ENCODE data around the gene PTBP1. TPM values are rescaled to one million over a fixed set of nuclear protein-coding genes. Genes with fewer than 3 reads are reported as not detected.

Gene PTBP1
- total RNA-seq, 2 experiments from 2014 or later, result 315 to 479 TPM

DNA sequence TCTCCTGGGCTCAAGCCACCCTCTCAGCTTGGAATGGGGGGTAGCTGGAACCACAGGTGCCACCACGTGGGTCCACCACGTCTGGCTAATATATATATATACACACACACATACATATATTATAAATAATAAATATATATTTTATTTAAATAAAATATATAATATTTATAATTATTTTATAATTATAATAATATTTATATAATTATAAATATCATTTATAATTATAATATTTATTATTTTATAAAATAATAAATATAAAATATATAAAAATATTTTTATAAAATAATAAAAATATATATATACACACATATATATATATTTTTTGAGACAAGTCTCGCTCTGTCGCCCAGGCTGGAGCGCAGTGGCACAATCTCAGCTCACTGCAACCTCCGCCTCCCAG, 57.3 kb downstream of the PTBP1 start:
- no peak overlapping the region for H3K4me2 ChIP-seq (ENCODE audit: low read length)
- no TSS peak for BruUV-seq (replicated peaks)
- CTCF ChIA-PET (ENCODE audit: unreplicated experiment), result no interaction called here

DNA sequence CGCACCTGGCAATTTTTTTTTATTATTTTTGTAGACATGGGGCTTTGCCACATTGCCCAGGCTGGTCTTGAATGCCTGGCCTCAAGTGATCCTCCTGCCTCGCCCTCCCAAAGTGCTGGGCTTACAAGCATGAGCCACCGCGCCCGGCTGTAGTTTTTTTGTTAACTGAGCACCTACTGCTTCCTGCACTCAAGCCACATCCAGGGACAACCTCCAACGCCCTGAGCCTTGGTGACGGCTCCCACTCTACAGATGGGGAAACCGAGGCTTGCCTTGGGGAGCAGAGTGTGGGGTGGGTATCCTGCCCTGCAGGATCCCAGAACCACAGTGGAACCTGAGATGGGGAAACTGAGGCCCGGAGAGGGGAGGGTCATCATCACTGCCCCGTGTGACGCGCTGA, 57.9 kb downstream of the PTBP1 start:
- ChIA-PET CTCF (ENCODE audit: unreplicated experiment) (no interaction called here), POLR2A (no interaction called here)
- no peak for TF ChIP-seq EZH2phosphoT487 (IDR thresholded peaks at IDR 0.05; ENCODE audit: borderline replicate concordance, low read depth, low read length)
- TF ChIP-seq, protein P1, sequence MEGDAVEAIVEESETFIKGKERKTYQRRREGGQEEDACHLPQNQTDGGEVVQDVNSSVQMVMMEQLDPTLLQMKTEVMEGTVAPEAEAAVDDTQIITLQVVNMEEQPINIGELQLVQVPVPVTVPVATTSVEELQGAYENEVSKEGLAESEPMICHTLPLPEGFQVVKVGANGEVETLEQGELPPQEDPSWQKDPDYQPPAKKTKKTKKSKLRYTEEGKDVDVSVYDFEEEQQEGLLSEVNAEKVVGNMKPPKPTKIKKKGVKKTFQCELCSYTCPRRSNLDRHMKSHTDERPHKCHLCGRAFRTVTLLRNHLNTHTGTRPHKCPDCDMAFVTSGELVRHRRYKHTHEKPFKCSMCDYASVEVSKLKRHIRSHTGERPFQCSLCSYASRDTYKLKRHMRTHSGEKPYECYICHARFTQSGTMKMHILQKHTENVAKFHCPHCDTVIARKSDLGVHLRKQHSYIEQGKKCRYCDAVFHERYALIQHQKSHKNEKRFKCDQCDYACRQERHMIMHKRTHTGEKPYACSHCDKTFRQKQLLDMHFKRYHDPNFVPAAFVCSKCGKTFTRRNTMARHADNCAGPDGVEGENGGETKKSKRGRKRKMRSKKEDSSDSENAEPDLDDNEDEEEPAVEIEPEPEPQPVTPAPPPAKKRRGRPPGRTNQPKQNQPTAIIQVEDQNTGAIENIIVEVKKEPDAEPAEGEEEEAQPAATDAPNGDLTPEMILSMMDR (conservative IDR thresholded peaks at IDR 0.05; ENCODE audit: low read length), result no peak
- Histone ChIP-seq H3K4me2 (ENCODE audit: low read length) (no peak overlapping the region), H3K27ac (ENCODE audit: low read depth, low read length, poor library complexity, severe bottlenecking) (no peak overlapping the region), H3K9me3 (ENCODE audit: low read length) (no peaks in the 10 kb centered on the region), H3K4me3 (ENCODE audit: low read depth, low read length, poor library complexity, severe bottlenecking) (no peak overlapping the region), H2AFZ (ENCODE audit: low read length) (no peak overlapping the region), H3K36me3 (ENCODE audit: insufficient read depth, low read length) (no peaks in the 10 kb centered on the region), H3K79me2 (ENCODE audit: insufficient read depth, low read depth, low read length) (no peaks in the 10 kb centered on the region), H3K9me2 (ENCODE audit: insufficient read depth, low read length) (no peaks in the 10 kb centered on the region), H4K20me1 (ENCODE audit: insufficient read depth, low read length) (no peaks in the 10 kb centered on the region; the same call in 1 of the 2 replicates), H3K4me1 (ENCODE audit: insufficient read depth, low read length, poor library complexity, severe bottlenecking) (no peaks in the 10 kb centered on the region)
- BruUV-seq (replicated peaks), result no TSS peak
- DNase-seq (ENCODE audit: low spot score), result no peak
- intact Hi-C loops (cut with micrococcal nuclease; ENCODE audit: unreplicated experiment), result no loop called here

More for the DNA sequence above, 57.3 kb downstream of the PTBP1 start:
- H3K9me3 ChIP-seq (ENCODE audit: low read length), result no peaks in the 10 kb centered on the region
- H3K36me3 ChIP-seq (ENCODE audit: insufficient read depth, low read length), result no peaks in the 10 kb centered on the region
- no peaks in the 10 kb centered on the region for H3K79me2 ChIP-seq (ENCODE audit: insufficient read depth, low read depth, low read length)
- TF ChIP-seq EZH2phosphoT487 (IDR thresholded peaks at IDR 0.05; ENCODE audit: borderline replicate concordance, low read depth, low read length), result no peak
- TF ChIP-seq, protein P1 (conservative IDR thresholded peaks at IDR 0.05; ENCODE audit: low read length), result no peak
- POLR2A ChIA-PET, result interaction anchor here (0.7 kb wide), 1 partner anchor 18 kb away, joined by 3 read pairs; no protein-coding TSS in a partner anchor
- DNase-seq (ENCODE audit: low spot score), result no peak
- intact Hi-C loops (cut with micrococcal nuclease; ENCODE audit: unreplicated experiment), result no loop called here
- H3K4me3 ChIP-seq (ENCODE audit: low read depth, low read length, poor library complexity, severe bottlenecking), result no peak overlapping the region
- H3K4me1 ChIP-seq (ENCODE audit: insufficient read depth, low read length, poor library complexity, severe bottlenecking), result no peaks in the 10 kb centered on the region
- H2AFZ ChIP-seq (ENCODE audit: low read length), result no peak overlapping the region
- no peaks in the 10 kb centered on the region for H3K9me2 ChIP-seq (ENCODE audit: insufficient read depth, low read length)
- no peaks in the 10 kb centered on the region; the same call in 1 of the 2 replicates for H4K20me1 ChIP-seq (ENCODE audit: insufficient read depth, low read length)
- no peak overlapping the region for H3K27ac ChIP-seq (ENCODE audit: low read depth, low read length, poor library complexity, severe bottlenecking)

DNA sequence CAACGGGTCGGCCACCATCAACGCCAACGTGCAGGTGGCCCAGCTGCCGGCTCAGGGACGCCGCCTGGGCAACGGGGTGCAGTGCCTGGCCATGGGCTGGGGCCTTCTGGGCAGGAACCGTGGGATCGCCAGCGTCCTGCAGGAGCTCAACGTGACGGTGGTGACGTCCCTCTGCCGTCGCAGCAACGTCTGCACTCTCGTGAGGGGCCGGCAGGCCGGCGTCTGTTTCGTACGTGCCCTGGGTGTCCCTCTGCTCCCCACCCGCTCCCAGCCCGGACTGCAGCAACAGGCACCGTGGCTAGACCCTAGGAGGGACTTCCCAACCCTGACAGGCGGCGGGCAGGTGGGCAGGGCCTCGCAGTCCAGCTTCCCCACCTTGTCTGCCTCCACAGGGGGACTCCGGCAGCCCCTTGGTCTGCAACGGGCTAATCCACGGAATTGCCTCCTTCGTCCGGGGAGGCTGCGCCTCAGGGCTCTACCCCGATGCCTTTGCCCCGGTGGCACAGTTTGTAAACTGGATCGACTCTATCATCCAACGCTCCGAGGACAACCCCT, 58.4 kb downstream of the PTBP1 start:
- no TSS peak for BruUV-seq (replicated peaks)
- intact Hi-C loops (cut with micrococcal nuclease; ENCODE audit: unreplicated experiment), result no loop called here

More for the DNA sequence above, 58.4 kb downstream of the PTBP1 start:
- Histone ChIP-seq H3K9me2 (ENCODE audit: insufficient read depth, low read length) (no peaks in the 10 kb centered on the region), H3K9me3 (ENCODE audit: low read length) (no peaks in the 10 kb centered on the region), H4K20me1 (ENCODE audit: insufficient read depth, low read length) (no peaks in the 10 kb centered on the region; the same call in 1 of the 2 replicates), H3K4me3 (ENCODE audit: low read depth, low read length, poor library complexity, severe bottlenecking) (no peak overlapping the region), H3K36me3 (ENCODE audit: insufficient read depth, low read length) (no peaks in the 10 kb centered on the region), H2AFZ (ENCODE audit: low read length) (no peak overlapping the region), H3K4me2 (ENCODE audit: low read length) (no peak overlapping the region), H3K79me2 (ENCODE audit: insufficient read depth, low read depth, low read length) (no peaks in the 10 kb centered on the region), H3K4me1 (ENCODE audit: insufficient read depth, low read length, poor library complexity, severe bottlenecking) (peaks cover 2% of the 10 kb centered on the region), H3K27ac (ENCODE audit: low read depth, low read length, poor library complexity, severe bottlenecking) (no peak overlapping the region)
- ChIA-PET POLR2A (no interaction called here), CTCF (ENCODE audit: unreplicated experiment) (interaction anchor here (0.5 kb wide), 1 partner anchor 38 kb away, joined by 3 read pairs; no protein-coding TSS in a partner anchor)
- no peak for TF ChIP-seq EZH2phosphoT487 (IDR thresholded peaks at IDR 0.05; ENCODE audit: borderline replicate concordance, low read depth, low read length)
- TF ChIP-seq, protein P1 (conservative IDR thresholded peaks at IDR 0.05; ENCODE audit: low read length), result no peak
- DNase-seq (ENCODE audit: low spot score), result no peak

All from OCI-LY7 (cell line).